OCI-M2 (cell line): ENCODE measurements around the gene DEDD2.

Source experiments
- DNase-seq: peaks from one replicate; lab custom pipeline; 2025; ENCODE audit not compliant: unreplicated experiment; lab: John Stamatoyannopoulos, UW

Gene DEDD2

GRCh38 chr19:42199440-42200115 lies 17.9 kb downstream of the DEDD2 start:
- DNase-seq: no peak

GRCh38 chr19:42198676-42199439 lies 18.6 kb downstream of the DEDD2 start:
- DNase-seq: no peak

GRCh38 chr19:42197375-42197817 lies 20.1 kb downstream of the DEDD2 start:
- DNase-seq: no peak

GRCh38 chr19:42196011-42197001 lies 21.2 kb downstream of the DEDD2 start:
- DNase-seq: no peak

DNA sequence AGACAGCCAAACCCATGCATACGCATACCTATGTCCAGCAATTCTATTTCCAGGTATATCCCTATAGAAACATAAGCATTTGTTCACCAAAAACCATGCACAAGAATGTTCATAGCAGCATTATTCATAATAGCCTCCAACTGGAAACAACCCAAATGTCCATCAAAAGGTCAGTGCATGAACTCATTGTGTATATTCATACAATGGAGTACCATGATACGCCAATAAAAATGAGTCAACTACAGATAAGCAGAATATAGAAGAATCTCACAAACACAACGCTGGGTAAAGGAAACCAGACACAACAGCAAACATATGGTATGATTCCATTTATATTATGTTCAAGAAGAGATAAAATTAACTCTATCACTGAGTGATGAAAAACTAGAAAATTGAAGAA lies 23.8 kb downstream of the DEDD2 start:
- no peak for DNase-seq

GRCh38 chr19:42193294-42193693 lies 24.2 kb downstream of the DEDD2 start:
- no peak for DNase-seq

DNA sequence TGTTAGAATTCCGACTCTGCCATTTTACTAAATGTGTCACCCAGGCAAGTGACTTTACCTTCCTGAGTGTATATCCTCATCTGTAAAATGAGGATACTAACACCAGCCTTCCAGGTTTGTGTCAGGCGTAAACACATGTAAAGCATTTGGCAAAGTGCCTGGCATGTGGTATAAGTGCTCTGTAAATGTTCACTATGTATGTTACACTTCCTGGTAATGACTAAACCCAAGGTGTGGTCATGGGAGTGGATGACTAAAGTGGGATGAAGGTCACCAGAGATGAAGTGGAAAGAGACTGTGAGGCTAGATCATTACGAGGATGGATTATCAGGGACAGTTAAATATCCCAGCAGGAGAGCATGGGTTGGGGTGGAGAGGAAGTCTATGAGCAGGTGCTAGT lies 25.6 kb downstream of the DEDD2 start:
- no peak for DNase-seq

DNA sequence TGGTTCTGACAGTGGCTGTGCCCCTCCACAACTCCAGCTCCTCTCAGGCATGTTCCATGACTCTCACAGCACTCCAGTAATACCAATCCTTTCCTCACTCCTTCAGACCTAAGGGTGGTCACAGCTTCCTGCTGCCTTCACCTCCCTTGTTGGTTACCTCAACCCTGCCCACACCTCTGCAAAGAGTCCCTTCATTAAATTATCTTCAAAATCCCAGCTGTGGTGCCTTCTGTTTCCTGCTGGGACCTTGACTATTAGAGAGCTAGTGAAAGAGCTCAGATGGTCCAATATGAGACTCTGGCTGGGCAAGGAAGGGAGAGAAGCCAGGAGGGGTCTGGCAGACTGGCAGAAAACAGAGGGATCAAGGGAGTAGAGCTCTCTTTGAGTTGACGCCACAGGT lies 26.1 kb downstream of the DEDD2 start:
- no peak for DNase-seq

GRCh38 chr19:42189133-42189532 lies 28.3 kb downstream of the DEDD2 start:
- no peak for DNase-seq

DNA sequence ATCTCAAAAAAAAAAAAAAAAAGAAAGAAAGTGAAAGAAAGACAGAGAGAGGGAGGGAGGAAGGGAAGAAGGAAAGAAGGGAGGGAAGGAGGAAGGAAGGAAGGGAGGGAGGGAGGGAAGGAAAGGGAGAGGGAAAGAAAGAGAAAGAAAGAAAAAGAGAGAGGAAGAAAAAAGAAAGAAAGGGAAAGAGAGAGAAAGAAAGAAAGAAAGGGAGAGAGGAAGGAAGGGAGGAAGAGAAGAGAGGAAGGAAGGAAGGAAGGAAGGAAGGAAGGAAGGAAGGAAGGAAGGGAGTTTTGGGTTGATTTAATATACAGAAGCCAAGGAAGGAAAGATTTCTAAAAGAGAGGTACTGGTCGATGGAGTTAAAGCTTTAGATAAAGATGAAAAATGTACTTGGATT lies 28.8 kb downstream of the DEDD2 start:
- no peak for DNase-seq

DNA sequence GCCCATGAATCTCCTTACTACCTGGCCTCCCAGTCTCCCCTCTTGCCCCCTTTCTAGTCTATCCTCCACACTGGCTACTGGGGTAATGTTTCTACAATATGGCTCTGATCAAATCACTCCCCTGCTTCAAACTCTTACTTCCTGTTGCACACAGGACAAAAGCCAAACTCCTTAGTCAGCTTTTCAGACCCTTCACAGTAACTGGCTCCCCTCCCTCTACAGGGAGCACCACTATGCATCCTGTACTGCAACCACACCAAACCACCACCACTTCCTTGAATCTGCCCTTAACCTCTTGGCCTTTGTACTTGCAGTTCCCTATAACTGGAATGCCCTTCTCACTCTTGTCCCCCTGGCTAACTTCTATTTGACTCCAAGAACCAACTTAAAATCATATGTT lies 32.2 kb downstream of the DEDD2 start:
- no peak for DNase-seq

- no peak for DNase-seq
Observed at GRCh38 chr19:42184401-42184861, 33.0 kb downstream of the DEDD2 start.

- no peak for DNase-seq
Observed at GRCh38 chr19:42178791-42179674, 38.4 kb downstream of the DEDD2 start.

- DNase-seq: no peak
Observed at GRCh38 chr19:42177686-42178019, 39.8 kb downstream of the DEDD2 start.

DNA sequence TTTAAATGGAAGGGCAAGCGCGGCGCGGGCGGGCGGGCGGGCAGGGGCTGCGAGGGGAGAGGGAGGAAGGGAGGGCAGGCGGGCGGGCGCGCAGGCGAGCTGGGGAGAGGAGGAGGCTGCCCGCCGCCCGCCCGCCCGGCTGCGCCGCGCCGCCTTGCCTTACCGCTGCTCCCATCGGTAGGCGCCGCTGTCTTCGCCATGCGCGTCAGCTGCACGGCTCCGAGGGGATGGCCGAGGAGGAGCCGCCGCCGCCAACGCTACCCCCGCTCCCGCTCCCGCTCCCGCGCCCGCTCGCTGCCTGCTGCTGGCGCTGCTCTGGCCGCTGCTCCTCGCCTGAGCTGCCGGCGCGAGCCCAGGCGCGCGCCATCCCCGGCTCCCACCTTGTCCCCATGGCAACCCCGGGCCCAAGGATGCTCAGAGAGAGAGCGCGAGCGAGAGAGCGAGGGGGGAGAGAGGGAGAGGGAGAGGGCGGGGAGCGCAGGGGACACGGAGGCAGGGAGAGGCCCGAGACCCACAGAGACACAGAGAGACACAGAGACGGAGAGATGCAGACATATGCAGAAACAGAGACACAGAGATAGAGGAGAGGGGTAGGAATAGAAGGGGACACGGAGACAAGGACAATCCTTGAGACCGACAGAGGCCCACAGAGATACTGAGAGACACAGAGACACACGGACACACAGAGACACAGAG lies 40.3 kb downstream of the DEDD2 start:
- DNase-seq: no peak

GRCh38 chr19:42176649-42176989 lies 40.9 kb downstream of the DEDD2 start:
- no peak for DNase-seq

DNA sequence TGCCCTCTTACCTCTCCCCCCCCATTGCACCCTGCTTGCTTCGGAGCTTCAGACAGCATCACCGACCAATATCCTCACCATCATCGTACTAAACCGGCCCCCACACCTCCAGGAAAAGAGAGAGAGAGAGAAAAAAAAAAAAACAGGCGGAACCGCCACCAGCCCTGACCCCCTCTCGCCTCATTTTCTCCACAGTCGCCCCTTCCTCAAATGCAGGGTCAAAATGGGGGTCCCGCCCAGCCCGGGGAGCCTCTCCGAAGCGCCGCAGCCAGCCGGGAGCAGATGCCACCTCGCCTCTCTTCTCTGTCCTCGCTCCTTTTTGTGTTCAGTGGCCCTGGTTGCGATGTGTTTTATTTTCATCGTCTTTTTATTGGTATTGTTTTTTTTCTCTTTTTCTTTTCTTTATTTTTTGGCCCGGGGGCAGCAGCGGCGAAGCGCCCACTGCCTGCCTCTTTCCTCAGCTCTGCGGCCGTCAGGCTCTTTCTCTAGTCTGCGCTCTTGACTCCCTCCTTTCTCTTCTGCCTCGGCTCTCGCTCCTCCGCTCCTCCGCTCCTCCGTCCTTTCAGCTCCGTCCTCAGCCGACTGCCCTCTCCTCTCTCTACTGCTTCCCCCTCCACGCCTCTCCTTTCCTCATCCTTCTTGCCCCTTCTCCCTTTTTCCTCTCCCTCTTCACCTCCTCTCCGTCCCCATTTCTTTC lies 41.4 kb downstream of the DEDD2 start:
- no peak for DNase-seq

- no peak for DNase-seq
Observed at GRCh38 chr19:42174958-42175734, 42.3 kb downstream of the DEDD2 start.

GRCh38 chr19:42174188-42174587 lies 43.3 kb downstream of the DEDD2 start:
- DNase-seq: no peak
